ENCODE measurements around the gene GLIS2. TPM values are rescaled to one million over a fixed set of nuclear protein-coding genes. Genes with fewer than 3 reads are reported as not detected.

The GLIS2 gene
- total and polyA plus RNA-seq, 10 of the 15 experiments (the other 5 are each of a cell fraction or from before 2014, with no cell fraction given) = 0.03 to 0.64 (median 0.18) TPM; not detected in 4

DNA sequence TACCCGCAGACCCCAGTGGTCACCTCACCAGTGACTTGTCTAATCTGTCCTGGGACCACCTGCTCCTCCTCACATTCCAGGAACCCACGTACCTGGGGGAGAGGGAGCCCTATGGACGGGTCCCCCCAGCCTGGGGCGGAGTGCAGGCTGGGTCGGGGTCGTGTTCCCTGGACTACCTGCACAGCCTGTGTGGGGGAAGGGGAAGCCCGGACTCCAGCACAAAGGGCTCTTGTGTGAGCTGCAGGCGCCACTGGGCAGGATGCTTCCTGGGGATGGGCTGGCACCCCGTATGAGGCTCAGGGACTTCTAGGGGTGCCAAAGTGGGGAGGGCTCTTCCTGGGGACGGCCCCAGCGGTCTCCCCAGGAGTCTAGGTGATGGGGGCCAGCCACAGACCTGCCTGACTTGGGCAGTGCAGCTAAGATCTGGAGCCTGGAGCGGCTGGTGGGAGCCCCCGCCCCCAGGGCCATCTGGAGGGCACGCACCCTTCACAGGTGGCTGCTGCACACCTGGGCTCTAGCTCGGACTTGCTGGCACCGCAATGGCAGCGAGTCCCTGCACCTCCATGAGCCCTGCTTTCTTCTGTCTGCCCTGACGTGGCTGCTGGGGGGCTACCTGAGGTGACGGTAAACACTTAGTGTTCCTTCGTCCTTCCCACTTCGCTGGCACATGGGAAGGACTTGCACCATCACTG is 63.3 kb downstream of the GLIS2 start (continued):
- TF ChIP-seq ZBTB33 (IDR thresholded peaks at IDR 0.05) = no peak
- no peak for TF ChIP-seq RUNX3 (IDR thresholded peaks at IDR 0.05; ENCODE audit: low read length)
- TF ChIP-seq CHD1 (IDR thresholded peaks at IDR 0.05; ENCODE audit: low read depth, low read length) = no peak
- TF ChIP-seq KDM1A (IDR thresholded peaks at IDR 0.05; ENCODE audit: borderline replicate concordance) = no peak
- TF ChIP-seq PML (IDR thresholded peaks at IDR 0.05; ENCODE audit: low read length) = no peak

DNA sequence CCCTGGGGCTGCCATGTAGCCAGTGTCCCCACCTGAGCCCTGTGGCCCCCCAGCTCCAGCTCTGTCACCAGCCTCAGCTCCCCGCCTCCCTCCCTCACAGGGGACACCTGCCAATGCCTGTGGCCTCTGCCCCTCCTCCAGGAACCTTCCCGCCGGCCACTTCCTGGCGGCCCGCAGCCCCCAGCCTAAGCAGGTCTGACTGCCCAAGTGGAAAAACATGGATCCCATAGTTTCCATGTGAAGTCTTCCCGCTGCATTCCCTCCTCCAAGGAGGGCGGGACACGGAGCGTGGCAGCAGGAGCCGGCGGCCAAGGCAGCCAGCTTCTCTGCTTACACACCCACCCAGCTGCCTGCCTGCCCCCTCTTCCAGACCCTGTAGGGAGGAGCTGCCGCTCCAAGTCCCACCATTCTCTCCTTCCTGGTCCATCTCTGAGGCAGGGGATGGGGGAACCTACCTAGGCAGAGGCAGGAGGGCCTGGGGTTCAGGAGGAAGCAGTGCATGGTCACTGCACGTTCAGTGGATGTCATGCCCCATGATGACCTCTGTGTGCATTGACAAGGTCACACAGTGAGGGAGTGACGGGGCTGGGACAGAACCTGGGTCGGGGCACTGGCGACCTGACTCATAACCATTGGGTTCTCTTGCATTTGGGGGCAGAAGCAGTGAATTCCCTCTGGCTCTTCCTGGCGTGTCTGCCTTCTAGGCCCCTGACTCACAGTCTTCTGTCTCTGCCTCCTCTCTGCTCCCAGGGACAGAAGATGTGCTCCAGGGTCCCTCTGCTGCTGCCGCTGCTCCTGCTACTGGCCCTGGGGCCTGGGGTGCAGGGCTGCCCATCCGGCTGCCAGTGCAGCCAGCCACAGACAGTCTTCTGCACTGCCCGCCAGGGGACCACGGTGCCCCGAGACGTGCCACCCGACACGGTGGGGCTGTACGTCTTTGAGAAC is 64.5 kb downstream of the GLIS2 start:
- Histone ChIP-seq H3K27ac (ENCODE audit: control insufficient read depth, insufficient read depth) (no peak overlapping the region), H3K9ac (ENCODE audit: control insufficient read depth, insufficient read depth, low read length) (no peak overlapping the region), H4K20me1 (ENCODE audit: control insufficient read depth, insufficient read depth) (no peaks in the 10 kb centered on the region), H2AFZ (ENCODE audit: control insufficient read depth, low read depth, low read length) (no peak overlapping the region), H3K4me1 (ENCODE audit: control insufficient read depth, insufficient read depth, low read length) (no peaks in the 10 kb centered on the region), H3K4me2 (ENCODE audit: control insufficient read depth, insufficient read depth) (no peak overlapping the region), H3K9me3 (replicated peaks; ENCODE audit: control insufficient read depth, insufficient read depth, low read length) (no peaks in the 10 kb centered on the region), H3K27me3 (replicated peaks in 1 of 2; ENCODE audit: control insufficient read depth in 2 of 2, insufficient read depth in 2 of 2, low read length in 1 of 2) (no peaks in the 10 kb centered on the region), H3K4me3 (no peak overlapping the region), H3K79me2 (ENCODE audit: control insufficient read depth, insufficient read depth, low read length) (no peaks in the 10 kb centered on the region), H3K36me3 (ENCODE audit: control insufficient read depth in 2 of 2, insufficient read depth in 2 of 2, low read length in 1 of 2) (peaks cover 0 to 8% of the 10 kb centered on the region in 2 experiments; a peak in 2 of 4 replicates)
- intact Hi-C loops (cut with micrococcal nuclease; ENCODE audit: unreplicated experiment) (no loop called here), in situ Hi-C loops (cut with MboI) (no loop called here)
- POLR2A ChIA-PET = no interaction called here
- no peak for FAIRE-seq
- ATAC-seq = no peak
- no TSS peak for BruUV-seq (replicated peaks)
- SMC1A ChIA-PET (ENCODE audit: uncharacterized antibody, unreplicated experiment) = no interaction called here
- CTCF ChIA-PET = no interaction called here
- RAD21 ChIA-PET (ENCODE audit: unreplicated experiment) = no interaction called here
- no peak for DNase-seq (ENCODE audit: low read depth, low spot score)
- 86% methylated on average over 23 of the region's 26 CpGs for WGBS (ENCODE audit: insufficient coverage, insufficient replicate concordance, low lambda C conversion rate, missing lambda C conversion rate)
- TF ChIP-seq CHD2 (IDR thresholded peaks at IDR 0.05; ENCODE audit: borderline replicate concordance, low read depth, low read length) = no peak
- no peak for TF ChIP-seq SMARCA5 (IDR thresholded peaks at IDR 0.05)
- no peak for TF ChIP-seq IRF4 (IDR thresholded peaks at IDR 0.05; ENCODE audit: low read depth, low read length)
- no peak for TF ChIP-seq DPF2 (IDR thresholded peaks at IDR 0.05)
- TF ChIP-seq STAT1 (conservative IDR thresholded peaks at IDR 0.05) = no peak
- no peak for TF ChIP-seq ZNF592 (IDR thresholded peaks at IDR 0.05)
- no peak for TF ChIP-seq BRCA1 (IDR thresholded peaks at IDR 0.05; ENCODE audit: low read depth, low read length)
- TF ChIP-seq EZH2 (IDR thresholded peaks at IDR 0.05; ENCODE audit: borderline replicate concordance, control insufficient read depth, low read depth, low read length) = no peak
- TF ChIP-seq YBX1 (IDR thresholded peaks at IDR 0.05) = no peak
- no peak for TF ChIP-seq POLR2AphosphoS5 (IDR thresholded peaks at IDR 0.05; ENCODE audit: low read length)
- no peak for TF ChIP-seq FOS (IDR thresholded peaks at IDR 0.05; ENCODE audit: borderline replicate concordance, extremely low read depth, insufficient read length)
- no peak for TF ChIP-seq MTA3 (IDR thresholded peaks at IDR 0.05; ENCODE audit: borderline replicate concordance, low read length)
